ENCODE data around the gene ST8SIA4. TPM values are rescaled to one million over a fixed set of nuclear protein-coding genes. Genes with fewer than 3 reads are reported as not detected.
"Not testable (repeated sequence)": the region's sequence is repeated elsewhere in the genome, so short reads cannot be mapped to it uniquely, and the experiment has no call there.

ST8SIA4 gene
- total RNA-seq, 1 experiment from 2014 or later, result not detected

- no CpG with 5 or more reads among the region's 2 CpGs for WGBS (ENCODE audit: extremely low coverage, insufficient read length, low lambda C conversion rate)
- H3K79me2 ChIP-seq (ENCODE audit: insufficient read depth, low read length), result no peaks in the 10 kb centered on the region
Measured at GRCh38 chr5:100787648-100788047, 115.4 kb downstream of the ST8SIA4 start.

GRCh38 chr5:100785536-100785935 is 117.5 kb downstream of the ST8SIA4 start:
- not testable (repeated sequence) for DNase-seq; H3K9me3 ChIP-seq (ENCODE audit: control insufficient read depth, low read depth, low read length); H2BK5ac ChIP-seq (ENCODE audit: insufficient read length, low read length); H3K9ac ChIP-seq (ENCODE audit: extremely low read depth, insufficient read length, low read length); H3K79me2 ChIP-seq (ENCODE audit: insufficient read depth, low read length); H2AK5ac ChIP-seq (ENCODE audit: insufficient read length, low read length); H3T11ph ChIP-seq (ENCODE audit: low read length); H3K23me2 ChIP-seq (ENCODE audit: insufficient read length, low read depth, low read length, poor library complexity, severe bottlenecking); H2BK12ac ChIP-seq (ENCODE audit: insufficient read length, low read depth, low read length); H2BK20ac ChIP-seq (ENCODE audit: low read depth, low read length, poor library complexity, severe bottlenecking); H3K27me3 ChIP-seq (ENCODE audit: insufficient read depth, low read length); H3K79me1 ChIP-seq (ENCODE audit: insufficient read depth, low read depth, low read length, poor library complexity, severe bottlenecking); H4K91ac ChIP-seq (ENCODE audit: insufficient read length, low read depth, low read length); H2BK120ac ChIP-seq (ENCODE audit: low read depth, low read length, poor library complexity, severe bottlenecking); H3K27ac Mint-ChIP-seq; H2AFZ ChIP-seq (ENCODE audit: low read length); H3K27me3 Mint-ChIP-seq (ENCODE audit: low read depth); H4K8ac ChIP-seq (replicated peaks; ENCODE audit: insufficient read length, low read depth, low read length); H3K4me3 Mint-ChIP-seq; H3K4me1 ChIP-seq (ENCODE audit: insufficient read depth, low read length); H2BK15ac ChIP-seq (ENCODE audit: low read depth, low read length); H4K5ac ChIP-seq (ENCODE audit: insufficient read length, low read depth, low read length); H3K18ac ChIP-seq (ENCODE audit: insufficient read length, low read depth, low read length); H4K20me1 ChIP-seq (ENCODE audit: control insufficient read depth, insufficient read depth, insufficient read length); H3K27ac ChIP-seq (ENCODE audit: insufficient read length, low read depth, low read length); H3K56ac ChIP-seq (ENCODE audit: insufficient read length, low read depth, low read length); H3K23ac ChIP-seq (ENCODE audit: insufficient read length, low read depth, low read length); H3K14ac ChIP-seq (ENCODE audit: insufficient read depth, low read length); H3K4ac ChIP-seq (ENCODE audit: low read depth, low read length); H3K4me2 ChIP-seq (ENCODE audit: insufficient read depth, insufficient read length, low read length)
- Mint-ChIP-seq H3K36me3 (ENCODE audit: insufficient read depth in 1 of 3, low read depth in 3 of 3) (peaks cover 9 to 14% (median 10%) of the 10 kb centered on the region in 3 experiments), H3K4me1 (peaks cover 11 to 22% of the 10 kb centered on the region in 2 experiments), H3K9me3 (peaks cover 14 to 22% of the 10 kb centered on the region in 2 experiments)
- no CpG with 5 or more reads among the region's 19 CpGs for WGBS (ENCODE audit: extremely low coverage, insufficient read length, low lambda C conversion rate)

More at GRCh38 chr5:100787648-100788047, 115.4 kb downstream of the ST8SIA4 start:
- H2AFZ ChIP-seq (ENCODE audit: low read length), result no peak overlapping the region
- H3K9me3 ChIP-seq (ENCODE audit: control insufficient read depth, low read depth, low read length), result no peaks in the 10 kb centered on the region
- no peaks in the 10 kb centered on the region for H3K23me2 ChIP-seq (ENCODE audit: insufficient read length, low read depth, low read length, poor library complexity, severe bottlenecking)
- no peak overlapping the region for H3K4me3 Mint-ChIP-seq
- H3K27me3 Mint-ChIP-seq (ENCODE audit: low read depth), result no peaks in the 10 kb centered on the region; the same call in 1 of the 2 replicates
- H3K4me1 Mint-ChIP-seq, result peaks cover 18 to 23% of the 10 kb centered on the region in 2 experiments
- H3K56ac ChIP-seq (ENCODE audit: insufficient read length, low read depth, low read length), result no peak overlapping the region
- H3K18ac ChIP-seq (ENCODE audit: insufficient read length, low read depth, low read length), result no peak overlapping the region
- no peak for DNase-seq
- no peak overlapping the region for H3K4me2 ChIP-seq (ENCODE audit: insufficient read depth, insufficient read length, low read length)
- no peak overlapping the region for H3K9ac ChIP-seq (ENCODE audit: extremely low read depth, insufficient read length, low read length)
- H3K79me1 ChIP-seq (ENCODE audit: insufficient read depth, low read depth, low read length, poor library complexity, severe bottlenecking), result no peaks in the 10 kb centered on the region
- H2BK5ac ChIP-seq (ENCODE audit: insufficient read length, low read length), result no peak overlapping the region
- peaks cover 14 to 22% of the 10 kb centered on the region in 2 experiments for H3K9me3 Mint-ChIP-seq
- no peak overlapping the region for H3K4ac ChIP-seq (ENCODE audit: low read depth, low read length)
- TF ChIP-seq CTCF (conservative IDR thresholded peaks at IDR 0.05), result no peak
- peaks cover 3% of the 10 kb centered on the region; the same call in 1 of the 2 replicates for H3K4me1 ChIP-seq (ENCODE audit: insufficient read depth, low read length)
- H3K27ac ChIP-seq (ENCODE audit: insufficient read length, low read depth, low read length), result no peak overlapping the region
- no peaks in the 10 kb centered on the region for H3K27me3 ChIP-seq (ENCODE audit: insufficient read depth, low read length)
- H3K14ac ChIP-seq (ENCODE audit: insufficient read depth, low read length), result no peak overlapping the region
- no peak overlapping the region; a peak in 1 of 7 replicates for H3K27ac Mint-ChIP-seq
- H4K8ac ChIP-seq (replicated peaks; ENCODE audit: insufficient read length, low read depth, low read length), result no peak overlapping the region
- no peak overlapping the region for H2AK5ac ChIP-seq (ENCODE audit: insufficient read length, low read length)
- no peak overlapping the region for H2BK120ac ChIP-seq (ENCODE audit: low read depth, low read length, poor library complexity, severe bottlenecking)
- no peaks in the 10 kb centered on the region for H4K20me1 ChIP-seq (ENCODE audit: control insufficient read depth, insufficient read depth, insufficient read length)
- H2BK15ac ChIP-seq (ENCODE audit: low read depth, low read length), result no peak overlapping the region
- no peak overlapping the region for H3T11ph ChIP-seq (ENCODE audit: low read length)
- no peak overlapping the region for H2BK12ac ChIP-seq (ENCODE audit: insufficient read length, low read depth, low read length)
- no peak overlapping the region for H4K91ac ChIP-seq (ENCODE audit: insufficient read length, low read depth, low read length)
- peaks cover 9 to 14% (median 10%) of the 10 kb centered on the region in 3 experiments for H3K36me3 Mint-ChIP-seq (ENCODE audit: insufficient read depth in 1 of 3, low read depth in 3 of 3)
- H4K5ac ChIP-seq (ENCODE audit: insufficient read length, low read depth, low read length), result no peak overlapping the region
- no peak overlapping the region for H3K23ac ChIP-seq (ENCODE audit: insufficient read length, low read depth, low read length)
- H2BK20ac ChIP-seq (ENCODE audit: low read depth, low read length, poor library complexity, severe bottlenecking), result no peak overlapping the region
